OCI-LY7 (cell line): Measurements from ENCODE around the gene LCAT.

Experiments used
- CTCF ChIP-seq: fragments of 200-600 bp; sonication (generic); conservative IDR thresholded peaks from 2 replicates; pipeline ENCODE4 v1.5.1; 2014; ENCODE audit warnings: mild to moderate bottlenecking, antibody characterized with exemption, low read length, moderate library complexity, mixed read lengths
- EZH2phosphoT487 ChIP-seq: fragments of 200-600 bp; sonication (generic); IDR thresholded peaks from 2 replicates; pipeline ENCODE4 v1.6.1; 2018; ENCODE audit warnings: low read depth, borderline replicate concordance, mild to moderate bottlenecking, mixed run types, antibody characterized with exemption, low read length, moderate library complexity, mixed read lengths

GRCh38 chr16:67949645-67950044 is 5.7 kb upstream of the LCAT start:
- no peak for TF ChIP-seq EZH2phosphoT487
- TF ChIP-seq CTCF = 0 out of 2 replicates have a peak, but pooled peaks have one; percentile 10
